ENCODE data around the gene EPB41L4B. TPM values are rescaled to one million over a fixed set of nuclear protein-coding genes. Genes with fewer than 3 reads are reported as not detected.

Gene EPB41L4B
- total and polyA plus RNA-seq, 2 of the 13 experiments (the other 11 are each of a cell fraction or from before 2014, with no cell fraction given), result 17.6 to 22.1 TPM

- H2AFZ ChIP-seq (ENCODE audit: low read length), result no peak overlapping the region
- H3K27ac ChIP-seq (ENCODE audit: extremely low read length, insufficient read depth, low read length), result no peak overlapping the region
- TF ChIP-seq ZNF746 (CRISPR knock-in tag; IDR thresholded peaks at IDR 0.05) (no peak), MIER2 (CRISPR knock-in tag; IDR thresholded peaks at IDR 0.05) (no peak), CREM (IDR thresholded peaks at IDR 0.05) (no peak), CREM (CRISPR knock-in tag; IDR thresholded peaks at IDR 0.05) (no peak), KDM6A (CRISPR knock-in tag; IDR thresholded peaks at IDR 0.05; ENCODE audit: low read depth) (no peak), ZNF567 (CRISPR knock-in tag; IDR thresholded peaks at IDR 0.05; ENCODE audit: borderline replicate concordance) (no peak), SATB2 (CRISPR knock-in tag; IDR thresholded peaks at IDR 0.05) (no peak), AGO1 (IDR thresholded peaks at IDR 0.05; ENCODE audit: low read depth, low read length, poor library complexity, severe bottlenecking) (no peak), ZSCAN5A (CRISPR knock-in tag; IDR thresholded peaks at IDR 0.05; ENCODE audit: borderline replicate concordance) (no peak)
- FAIRE-seq (no peak), ATAC-seq (no peak), DNase-seq (ENCODE audit: low spot score) (no peak)
- H3K4me3 ChIP-seq (replicated peaks in 1 of 3; ENCODE audit: insufficient read depth in 1 of 3, low read depth in 2 of 3, low read length in 3 of 3), result no peak overlapping the region
- no TSS peak for BruUV-seq (replicated peaks)
- H4K20me1 ChIP-seq (ENCODE audit: insufficient read depth, low read length), result no peaks in the 10 kb centered on the region
- no peaks in the 10 kb centered on the region for H3K27me3 ChIP-seq (ENCODE audit: control insufficient read depth in 1 of 2, insufficient read depth in 2 of 2, low read length in 2 of 2)
- no peak overlapping the region for H3K4me2 ChIP-seq (ENCODE audit: low read depth, low read length)
- no peak overlapping the region for H3K9ac ChIP-seq (ENCODE audit: insufficient read depth, low read depth, low read length)
- ChIA-PET POLR2A (no interaction called here), CTCF (ENCODE audit: low intra/inter-chr PET ratio, low total read pairs) (no interaction called here)
- WGBS (ENCODE audit: low lambda C conversion rate), result 84% methylated on average over 4 of the region's 4 CpGs
- intact Hi-C loops (cut with micrococcal nuclease; ENCODE audit: unreplicated experiment), result no loop called here
- no peaks in the 10 kb centered on the region for H3K9me3 ChIP-seq (ENCODE audit: low read length)
- no peaks in the 10 kb centered on the region for H3K4me1 ChIP-seq (ENCODE audit: insufficient read depth, low read length)
- H3K36me3 ChIP-seq (replicated peaks in 1 of 2; ENCODE audit: control insufficient read depth in 1 of 2, insufficient read depth in 2 of 2, low read length in 2 of 2), result no peaks in the 10 kb centered on the region
- H3K79me2 ChIP-seq (ENCODE audit: insufficient read depth, low read length), result no peaks in the 10 kb centered on the region
- in situ Hi-C loops (cut with HindIII; ENCODE audit: extremely low pct_ligation_motif_present, low pct_unique_long_range_greater_than_20kb), result no loop called here
These were observed 90.6 kb downstream of the EPB41L4B start for GRCh38 chr9:109230277-109230676.

- ATAC-seq (no peak), DNase-seq (ENCODE audit: low spot score) (no peak), FAIRE-seq (no peak)
- no peaks in the 10 kb centered on the region for H4K20me1 ChIP-seq (ENCODE audit: insufficient read depth, low read length)
- H3K4me3 ChIP-seq (replicated peaks in 1 of 3; ENCODE audit: insufficient read depth in 1 of 3, low read depth in 2 of 3, low read length in 3 of 3), result no peak overlapping the region
- no peaks in the 10 kb centered on the region for H3K9me3 ChIP-seq (ENCODE audit: low read length)
- H3K27me3 ChIP-seq (ENCODE audit: control insufficient read depth in 1 of 2, insufficient read depth in 2 of 2, low read length in 2 of 2), result no peaks in the 10 kb centered on the region
- no peak overlapping the region for H3K27ac ChIP-seq (ENCODE audit: extremely low read length, insufficient read depth, low read length)
- in situ Hi-C loops (cut with HindIII; ENCODE audit: extremely low pct_ligation_motif_present, low pct_unique_long_range_greater_than_20kb), result no loop called here
- no peaks in the 10 kb centered on the region for H3K79me2 ChIP-seq (ENCODE audit: insufficient read depth, low read length)
- intact Hi-C loops (cut with micrococcal nuclease; ENCODE audit: unreplicated experiment), result no loop called here
- no TSS peak for BruUV-seq (replicated peaks)
- no peak overlapping the region for H2AFZ ChIP-seq (ENCODE audit: low read length)
- H3K4me2 ChIP-seq (ENCODE audit: low read depth, low read length), result no peak overlapping the region
- no peaks in the 10 kb centered on the region for H3K36me3 ChIP-seq (replicated peaks in 1 of 2; ENCODE audit: control insufficient read depth in 1 of 2, insufficient read depth in 2 of 2, low read length in 2 of 2)
- no peak overlapping the region for H3K9ac ChIP-seq (ENCODE audit: insufficient read depth, low read depth, low read length)
- 100% methylated on average over 3 of the region's 3 CpGs for WGBS (ENCODE audit: low lambda C conversion rate)
- CTCF ChIA-PET (ENCODE audit: low intra/inter-chr PET ratio, low total read pairs), result no interaction called here
- POLR2A ChIA-PET, result no interaction called here
- TF ChIP-seq ZBTB20 (CRISPR knock-in tag; IDR thresholded peaks at IDR 0.05; ENCODE audit: borderline replicate concordance, low read depth), result no peak
- TF ChIP-seq RORA (CRISPR knock-in tag; IDR thresholded peaks at IDR 0.05), result no peak
- TF ChIP-seq NFRKB (IDR thresholded peaks at IDR 0.05), result no peak
- no peak for TF ChIP-seq ZNF704 (CRISPR knock-in tag; IDR thresholded peaks at IDR 0.05; ENCODE audit: borderline replicate concordance)
- no peak for TF ChIP-seq ZMAT3 (CRISPR knock-in tag; conservative IDR thresholded peaks at IDR 0.05)
- TF ChIP-seq ZNF614 (CRISPR knock-in tag; IDR thresholded peaks at IDR 0.05; ENCODE audit: borderline replicate concordance), result no peak
- TF ChIP-seq PHB2 (IDR thresholded peaks at IDR 0.05; ENCODE audit: partially characterized antibody), result no peak
- TF ChIP-seq PRPF4 (IDR thresholded peaks at IDR 0.05; ENCODE audit: low read depth, low read length, poor library complexity, severe bottlenecking), result no peak
- TF ChIP-seq SOX13 (IDR thresholded peaks at IDR 0.05), result no peak
- no peak for TF ChIP-seq SOX13 (CRISPR knock-in tag; conservative IDR thresholded peaks at IDR 0.05 in 1 of 2, IDR thresholded peaks at IDR 0.05 in 1 of 2)
- no peaks in the 10 kb centered on the region for H3K4me1 ChIP-seq (ENCODE audit: insufficient read depth, low read length)
These were observed 91.2 kb downstream of the EPB41L4B start for GRCh38 chr9:109229682-109230081.

All from HepG2 (cell line).